Measurements from ENCODE around the gene ACADSB. TPM values are rescaled to one million over a fixed set of nuclear protein-coding genes. Genes with fewer than 3 reads are reported as not detected.

Gene ACADSB
- total and polyA plus RNA-seq, 2 experiments from 2014 or later, result 40.6 to 50.6 TPM

GRCh38 chr10:122968698-122969097 is 40.1 kb upstream of the ACADSB start:
- Histone ChIP-seq H3K36me3 (replicated peaks; ENCODE audit: insufficient read depth, low read depth) (no peaks in the 10 kb centered on the region), H2AFZ (no peak overlapping the region), H3K4me1 (ENCODE audit: insufficient read depth) (no peaks in the 10 kb centered on the region), H3K4me3 (no peak overlapping the region), H3K27ac (no peak overlapping the region), H3K9me3 (ENCODE audit: low read depth) (no peaks in the 10 kb centered on the region), H3K27me3 (no peaks in the 10 kb centered on the region), H4K20me1 (ENCODE audit: insufficient read depth, poor library complexity, severe bottlenecking) (no peaks in the 10 kb centered on the region), H3K9me2 (replicated peaks; ENCODE audit: insufficient read depth) (no peaks in the 10 kb centered on the region), H3K79me2 (no peaks in the 10 kb centered on the region), H3K4me2 (no peak overlapping the region)
- TF ChIP-seq EZH2phosphoT487 (IDR thresholded peaks at IDR 0.05; ENCODE audit: low read depth, severe bottlenecking, unreplicated experiment) (no peak), EZH2 (IDR thresholded peaks at IDR 0.05; ENCODE audit: borderline replicate concordance) (no peak), CTCF (IDR thresholded peaks at IDR 0.05; ENCODE audit: poor library complexity) (no peak)
- DNase-seq (ENCODE audit: low spot score), result no peak
- 89% methylated on average over 3 of the region's 3 CpGs for WGBS (ENCODE audit: low lambda C conversion rate, missing lambda C conversion rate)

GRCh38 chr10:122974023-122974422 is 34.8 kb upstream of the ACADSB start:
- no peak overlapping the region for H2AFZ ChIP-seq
- H3K4me2 ChIP-seq, result no peak overlapping the region
- WGBS (ENCODE audit: low lambda C conversion rate, missing lambda C conversion rate), result 65% methylated on average over 5 of the region's 5 CpGs
- no peaks in the 10 kb centered on the region for H3K79me2 ChIP-seq
- no peak overlapping the region for H3K27ac ChIP-seq
- no peaks in the 10 kb centered on the region for H3K9me3 ChIP-seq (ENCODE audit: low read depth)
- no peaks in the 10 kb centered on the region for H3K4me1 ChIP-seq (ENCODE audit: insufficient read depth)
- no peaks in the 10 kb centered on the region for H3K36me3 ChIP-seq (replicated peaks; ENCODE audit: insufficient read depth, low read depth)
- no peaks in the 10 kb centered on the region for H4K20me1 ChIP-seq (ENCODE audit: insufficient read depth, poor library complexity, severe bottlenecking)
- no peak overlapping the region for H3K4me3 ChIP-seq
- H3K9me2 ChIP-seq (replicated peaks; ENCODE audit: insufficient read depth), result no peaks in the 10 kb centered on the region
- H3K27me3 ChIP-seq, result no peaks in the 10 kb centered on the region
- DNase-seq (ENCODE audit: low spot score), result no peak
- no peak for TF ChIP-seq EZH2 (IDR thresholded peaks at IDR 0.05; ENCODE audit: borderline replicate concordance)
- no peak for TF ChIP-seq CTCF (IDR thresholded peaks at IDR 0.05; ENCODE audit: poor library complexity)
- no peak for TF ChIP-seq EZH2phosphoT487 (IDR thresholded peaks at IDR 0.05; ENCODE audit: low read depth, severe bottlenecking, unreplicated experiment)

- Histone ChIP-seq H2AFZ (no peak overlapping the region), H3K36me3 (replicated peaks; ENCODE audit: insufficient read depth, low read depth) (no peaks in the 10 kb centered on the region), H3K4me3 (no peak overlapping the region), H3K79me2 (no peaks in the 10 kb centered on the region), H3K4me1 (ENCODE audit: insufficient read depth) (no peaks in the 10 kb centered on the region), H3K9me2 (replicated peaks; ENCODE audit: insufficient read depth) (no peaks in the 10 kb centered on the region), H3K4me2 (no peak overlapping the region), H3K27ac (no peak overlapping the region), H3K27me3 (no peaks in the 10 kb centered on the region), H4K20me1 (ENCODE audit: insufficient read depth, poor library complexity, severe bottlenecking) (no peaks in the 10 kb centered on the region), H3K9me3 (ENCODE audit: low read depth) (no peaks in the 10 kb centered on the region)
- DNase-seq (ENCODE audit: low spot score), result no peak
- TF ChIP-seq EZH2phosphoT487 (IDR thresholded peaks at IDR 0.05; ENCODE audit: low read depth, severe bottlenecking, unreplicated experiment), result no peak
- 91% methylated on average over 3 of the region's 3 CpGs for WGBS (ENCODE audit: low lambda C conversion rate, missing lambda C conversion rate)
Measured at GRCh38 chr10:122974543-122975064, 34.2 kb upstream of the ACADSB start.

GRCh38 chr10:122980209-122981065 is 28.4 kb upstream of the ACADSB start, which contains the start of gene PSTK:
TSS of gene PSTK (plus strand) at chr10:122980401. CDS start at chr10:122980480, 79 bp downstream.
- TF ChIP-seq EZH2phosphoT487 (IDR thresholded peaks at IDR 0.05; ENCODE audit: low read depth, severe bottlenecking, unreplicated experiment) (no peak), CTCF (IDR thresholded peaks at IDR 0.05; ENCODE audit: poor library complexity) (peak; percentile 86)
- Histone ChIP-seq H3K27me3 (no peaks in the 10 kb centered on the region), H3K4me1 (ENCODE audit: insufficient read depth) (peaks cover 3% of the 10 kb centered on the region), H3K27ac (peak within 1 kb of the TSS; percentile 98), H4K20me1 (ENCODE audit: insufficient read depth, poor library complexity, severe bottlenecking) (no peaks in the 10 kb centered on the region), H2AFZ (peak within 1 kb of the TSS; percentile 97), H3K9me2 (replicated peaks; ENCODE audit: insufficient read depth) (no peaks in the 10 kb centered on the region), H3K9me3 (ENCODE audit: low read depth) (no peaks in the 10 kb centered on the region), H3K4me3 (peak within 1 kb of the TSS; percentile 80), H3K36me3 (replicated peaks; ENCODE audit: insufficient read depth, low read depth) (no peaks in the 10 kb centered on the region), H3K79me2 (no peaks in the 10 kb centered on the region), H3K4me2 (peak within 1 kb of the TSS; percentile 96)
- DNase-seq (ENCODE audit: low spot score), result peak; percentile 95
- 2% methylated on average over 61 of the region's 73 CpGs for WGBS (ENCODE audit: low lambda C conversion rate, missing lambda C conversion rate)

Data from hepatocyte (in vitro differentiated cells).